ENCODE results near the gene AKR1E2. TPM values are rescaled to one million over a fixed set of nuclear protein-coding genes. Genes with fewer than 3 reads are reported as not detected.

AKR1E2 gene
- total RNA-seq, 1 donor from 2014 or later, result 4.9 TPM

DNA sequence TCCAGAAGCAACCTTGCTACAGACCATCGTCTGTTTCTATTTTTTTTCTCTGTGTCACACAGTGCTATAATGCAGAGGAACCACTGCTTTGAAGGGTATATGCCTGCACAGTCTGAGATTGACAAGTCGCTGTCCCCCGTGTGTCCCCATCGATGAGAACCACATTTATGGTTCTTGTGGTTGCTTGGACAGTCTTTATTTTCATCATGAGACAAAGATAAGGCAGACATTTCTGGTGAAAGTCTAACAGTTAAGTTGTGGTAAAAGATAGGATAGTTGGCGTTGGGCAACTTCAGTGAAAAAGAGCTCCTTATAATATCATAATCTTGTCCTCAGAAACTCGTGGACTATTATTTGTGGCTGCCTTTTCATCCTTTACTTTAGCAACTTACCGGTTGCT is 6.3 kb upstream of the AKR1E2 start:
- no peak for DNase-seq (ENCODE audit: low spot score)
- Mint-ChIP-seq H3K4me3 (ENCODE audit: unreplicated experiment) (no peak overlapping the region), H3K4me1 (ENCODE audit: low read depth) (no peaks in the 10 kb centered on the region), H3K9me3 (ENCODE audit: low read depth) (peaks cover 6% of the 10 kb centered on the region), H3K36me3 (ENCODE audit: low read depth) (no peaks in the 10 kb centered on the region), H3K27ac (ENCODE audit: unreplicated experiment) (no peak overlapping the region), H3K27me3 (ENCODE audit: low read depth) (no peaks in the 10 kb centered on the region)
- TF ChIP-seq, protein P1, sequence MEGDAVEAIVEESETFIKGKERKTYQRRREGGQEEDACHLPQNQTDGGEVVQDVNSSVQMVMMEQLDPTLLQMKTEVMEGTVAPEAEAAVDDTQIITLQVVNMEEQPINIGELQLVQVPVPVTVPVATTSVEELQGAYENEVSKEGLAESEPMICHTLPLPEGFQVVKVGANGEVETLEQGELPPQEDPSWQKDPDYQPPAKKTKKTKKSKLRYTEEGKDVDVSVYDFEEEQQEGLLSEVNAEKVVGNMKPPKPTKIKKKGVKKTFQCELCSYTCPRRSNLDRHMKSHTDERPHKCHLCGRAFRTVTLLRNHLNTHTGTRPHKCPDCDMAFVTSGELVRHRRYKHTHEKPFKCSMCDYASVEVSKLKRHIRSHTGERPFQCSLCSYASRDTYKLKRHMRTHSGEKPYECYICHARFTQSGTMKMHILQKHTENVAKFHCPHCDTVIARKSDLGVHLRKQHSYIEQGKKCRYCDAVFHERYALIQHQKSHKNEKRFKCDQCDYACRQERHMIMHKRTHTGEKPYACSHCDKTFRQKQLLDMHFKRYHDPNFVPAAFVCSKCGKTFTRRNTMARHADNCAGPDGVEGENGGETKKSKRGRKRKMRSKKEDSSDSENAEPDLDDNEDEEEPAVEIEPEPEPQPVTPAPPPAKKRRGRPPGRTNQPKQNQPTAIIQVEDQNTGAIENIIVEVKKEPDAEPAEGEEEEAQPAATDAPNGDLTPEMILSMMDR (IDR thresholded peaks at IDR 0.05), result no peak

GRCh38 chr10:4820804-4821401 is 5.1 kb upstream of the AKR1E2 start:
- DNase-seq (ENCODE audit: low spot score), result no peak
- Mint-ChIP-seq H3K9me3 (ENCODE audit: low read depth) (peaks cover 6% of the 10 kb centered on the region), H3K27me3 (ENCODE audit: low read depth) (no peaks in the 10 kb centered on the region), H3K4me1 (ENCODE audit: low read depth) (peaks cover 2% of the 10 kb centered on the region), H3K36me3 (ENCODE audit: low read depth) (no peaks in the 10 kb centered on the region), H3K27ac (ENCODE audit: unreplicated experiment) (no peak overlapping the region), H3K4me3 (ENCODE audit: unreplicated experiment) (no peak overlapping the region)
- TF ChIP-seq, protein P1 (IDR thresholded peaks at IDR 0.05), result no peak

- H3K9me3 Mint-ChIP-seq (ENCODE audit: low read depth), result peaks cover 6% of the 10 kb centered on the region
- no peak overlapping the region for H3K4me3 Mint-ChIP-seq (ENCODE audit: unreplicated experiment)
- H3K27ac Mint-ChIP-seq (ENCODE audit: unreplicated experiment), result no peak overlapping the region
- H3K4me1 Mint-ChIP-seq (ENCODE audit: low read depth), result peaks cover 10% of the 10 kb centered on the region
- DNase-seq (ENCODE audit: low spot score), result no peak
- H3K27me3 Mint-ChIP-seq (ENCODE audit: low read depth), result no peaks in the 10 kb centered on the region
- no peaks in the 10 kb centered on the region for H3K36me3 Mint-ChIP-seq (ENCODE audit: low read depth)
- TF ChIP-seq, protein P1 (IDR thresholded peaks at IDR 0.05), result no peak
Observed at GRCh38 chr10:4822208-4822607, 3.8 kb upstream of the AKR1E2 start.

DNA sequence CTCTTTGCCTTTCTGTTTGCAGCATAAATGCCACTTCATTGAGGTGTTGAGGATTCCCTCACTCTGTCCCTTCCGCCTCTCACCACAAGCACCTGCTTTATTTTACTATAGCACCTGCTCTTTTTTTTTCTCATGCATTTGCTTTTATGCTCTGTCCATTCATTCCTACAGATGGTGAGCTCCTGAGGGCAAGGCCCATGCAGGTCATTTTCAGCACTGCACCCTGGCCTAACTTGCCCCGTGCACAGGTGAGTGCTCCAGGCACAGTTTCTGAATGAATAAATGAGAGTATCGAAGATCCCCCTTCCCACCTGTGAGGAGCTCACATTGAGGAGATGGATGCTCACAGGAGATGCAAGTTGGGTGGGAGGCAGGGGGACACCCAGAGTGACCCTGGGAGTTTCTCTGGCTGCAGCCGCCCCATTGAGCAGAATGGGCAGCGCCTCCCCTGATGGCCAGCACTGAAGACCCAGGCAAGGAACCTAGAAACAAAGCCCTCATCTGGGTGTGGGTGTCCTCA is 1.2 kb upstream of the AKR1E2 start:
- DNase-seq (ENCODE audit: low spot score), result no peak
- TF ChIP-seq, protein P1 (IDR thresholded peaks at IDR 0.05), result no peak
- H3K36me3 Mint-ChIP-seq (ENCODE audit: low read depth), result no peaks in the 10 kb centered on the region
- H3K4me1 Mint-ChIP-seq (ENCODE audit: low read depth), result peaks cover 19% of the 10 kb centered on the region
- H3K9me3 Mint-ChIP-seq (ENCODE audit: low read depth), result peaks cover 6% of the 10 kb centered on the region
- H3K27me3 Mint-ChIP-seq (ENCODE audit: low read depth), result no peaks in the 10 kb centered on the region
- H3K27ac Mint-ChIP-seq (ENCODE audit: unreplicated experiment), result no peak overlapping the region
- H3K4me3 Mint-ChIP-seq (ENCODE audit: unreplicated experiment), result no peak overlapping the region

DNA sequence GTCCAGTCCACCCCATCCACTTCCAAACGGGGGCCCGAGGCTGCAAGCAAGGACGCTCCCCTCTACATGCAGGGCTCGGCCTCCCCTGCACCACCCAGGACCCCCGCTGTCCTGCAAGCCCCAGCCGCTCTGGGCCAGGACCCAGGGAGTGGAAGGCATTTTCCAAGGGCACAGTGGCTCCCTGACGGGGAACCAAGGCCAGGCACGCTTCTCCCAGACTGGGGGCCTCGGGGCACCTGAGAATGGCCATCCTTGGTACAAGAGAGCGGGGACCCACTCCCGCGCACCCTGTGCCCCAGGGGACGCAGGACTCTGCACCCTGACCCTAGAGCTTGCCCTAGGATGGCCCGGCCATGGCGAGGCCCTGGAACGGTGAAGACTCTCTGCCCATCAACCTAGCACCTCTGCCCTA is 545 bp upstream of the AKR1E2 start:
- Mint-ChIP-seq H3K36me3 (ENCODE audit: low read depth) (no peaks in the 10 kb centered on the region), H3K27ac (ENCODE audit: unreplicated experiment) (no peak overlapping the region), H3K27me3 (ENCODE audit: low read depth) (no peaks in the 10 kb centered on the region), H3K4me1 (ENCODE audit: low read depth) (peaks cover 26% of the 10 kb centered on the region), H3K4me3 (ENCODE audit: unreplicated experiment) (no peak overlapping the region), H3K9me3 (ENCODE audit: low read depth) (peaks cover 6% of the 10 kb centered on the region)
- DNase-seq (ENCODE audit: low spot score), result no peak
- TF ChIP-seq, protein P1 (IDR thresholded peaks at IDR 0.05), result no peak

All from chondrocyte (in vitro differentiated cells).